Body of pancreas (tissue), 4 donors: Measurements from ENCODE around the gene BMP15.

Experiments
- POLR2A ChIP-seq, 3 donors: fragments of 450-650 bp; IDR thresholded peaks; one replicate each; pipeline ENCODE4 v1.6.1; 2016; ENCODE audit warnings: antibody characterized with exemption in 3 of 3, mild to moderate bottlenecking in 2 of 3
- TF ChIP-seq, protein P1 (sequence below), 7 experiments: fragments of 450-650 bp in 4 of 7; fragments of 200-600 bp in 3 of 7; sonication (generic) in 3 of 7; IDR thresholded peaks; one replicate each; pipeline ENCODE4 v1.5.1; 2016 to 2019; ENCODE audit warnings: antibody characterized with exemption in 7 of 7

- TF ChIP-seq, protein P1, sequence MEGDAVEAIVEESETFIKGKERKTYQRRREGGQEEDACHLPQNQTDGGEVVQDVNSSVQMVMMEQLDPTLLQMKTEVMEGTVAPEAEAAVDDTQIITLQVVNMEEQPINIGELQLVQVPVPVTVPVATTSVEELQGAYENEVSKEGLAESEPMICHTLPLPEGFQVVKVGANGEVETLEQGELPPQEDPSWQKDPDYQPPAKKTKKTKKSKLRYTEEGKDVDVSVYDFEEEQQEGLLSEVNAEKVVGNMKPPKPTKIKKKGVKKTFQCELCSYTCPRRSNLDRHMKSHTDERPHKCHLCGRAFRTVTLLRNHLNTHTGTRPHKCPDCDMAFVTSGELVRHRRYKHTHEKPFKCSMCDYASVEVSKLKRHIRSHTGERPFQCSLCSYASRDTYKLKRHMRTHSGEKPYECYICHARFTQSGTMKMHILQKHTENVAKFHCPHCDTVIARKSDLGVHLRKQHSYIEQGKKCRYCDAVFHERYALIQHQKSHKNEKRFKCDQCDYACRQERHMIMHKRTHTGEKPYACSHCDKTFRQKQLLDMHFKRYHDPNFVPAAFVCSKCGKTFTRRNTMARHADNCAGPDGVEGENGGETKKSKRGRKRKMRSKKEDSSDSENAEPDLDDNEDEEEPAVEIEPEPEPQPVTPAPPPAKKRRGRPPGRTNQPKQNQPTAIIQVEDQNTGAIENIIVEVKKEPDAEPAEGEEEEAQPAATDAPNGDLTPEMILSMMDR (IDR thresholded peaks at IDR 0.05): no peak
- no peak for TF ChIP-seq POLR2A (IDR thresholded peaks at IDR 0.05)
These were observed 45.2 kb upstream of the BMP15 start for GRCh38 chrX:50865311-50865710.
